Suprapubic skin (tissue), 4 donors: ENCODE data around the gene CYSLTR2. TPM values are rescaled to one million over a fixed set of nuclear protein-coding genes. Genes with fewer than 3 reads are reported as not detected.
"Not testable (repeated sequence)": the region's sequence is repeated elsewhere in the genome, so short reads cannot be mapped to it uniquely, and the experiment has no call there.

ENCODE experiments used
- DNase-seq, 2 donors: peaks; one replicate each; pipeline ENCODE4 v3.0.0-alpha.2; 2019; ENCODE audit warnings: low spot score in 2 of 2
- H3K27ac ChIP-seq: fragments of 200-600 bp; sonication (generic); one replicate; pipeline ENCODE4 v1.5.1; 2019
- H3K27me3 ChIP-seq: fragments of 200-600 bp; sonication (generic); one replicate; pipeline ENCODE4 v1.5.1; 2019
- H3K36me3 ChIP-seq: fragments of 200-600 bp; sonication (generic); one replicate; pipeline ENCODE4 v1.5.1; 2019
- H3K4me1 ChIP-seq: fragments of 200-600 bp; sonication (generic); one replicate; pipeline ENCODE4 v1.5.1; 2019
- H3K4me3 ChIP-seq: fragments of 200-600 bp; sonication (generic); one replicate; pipeline ENCODE4 v1.5.1; 2019; ENCODE audit warnings: mild to moderate bottlenecking
- H3K9me3 ChIP-seq: fragments of 200-600 bp; sonication (generic); one replicate; pipeline ENCODE4 v1.5.1; 2019
- CTCF ChIP-seq, 2 donors: fragments of 200-600 bp in 1 of 2; fragments of 450-650 bp in 1 of 2; sonication (generic) in 1 of 2; IDR thresholded peaks; one replicate each; pipeline ENCODE4 v1.5.1; 2016 to 2019; ENCODE audit warnings: antibody characterized with exemption in 2 of 2, mild to moderate bottlenecking in 1 of 2, moderate library complexity in 1 of 2
- EP300 ChIP-seq: sonication (generic); formaldehyde crosslinking; IDR thresholded peaks from one replicate; pipeline ENCODE4 v1.6.1; 2017; ENCODE audit warnings: antibody characterized with exemption
- POLR2A ChIP-seq, 2 donors: fragments of 450-650 bp; IDR thresholded peaks; one replicate each; pipeline ENCODE4 v1.6.1; 2017; ENCODE audit warnings: antibody characterized with exemption in 2 of 2, mild to moderate bottlenecking in 2 of 2, moderate library complexity in 2 of 2
- POLR2AphosphoS5 ChIP-seq, 3 donors: sonication (generic); formaldehyde crosslinking; IDR thresholded peaks; one replicate each; pipeline ENCODE4 v1.6.1; 2017; ENCODE audit warnings: antibody characterized with exemption in 3 of 3
- WGBS: methylation state at CpG from one replicate; pipeline ENCODE4 v1.1.5; 2018; 5-methylcytosine and 5-hydroxymethylcytosine counted together
- total RNA-seq, 4 donors: library from RNA; depleted of rRNA; stranded (reverse); fragments of >200 nt; gene quantifications; one replicate each; pipeline ENCODE4 v1.1.0, GENCODE V29; 2016

Gene CYSLTR2
- total RNA-seq, 4 donors from 2014 or later: 0.93 to 2.2 (median 1.7) TPM

DNA sequence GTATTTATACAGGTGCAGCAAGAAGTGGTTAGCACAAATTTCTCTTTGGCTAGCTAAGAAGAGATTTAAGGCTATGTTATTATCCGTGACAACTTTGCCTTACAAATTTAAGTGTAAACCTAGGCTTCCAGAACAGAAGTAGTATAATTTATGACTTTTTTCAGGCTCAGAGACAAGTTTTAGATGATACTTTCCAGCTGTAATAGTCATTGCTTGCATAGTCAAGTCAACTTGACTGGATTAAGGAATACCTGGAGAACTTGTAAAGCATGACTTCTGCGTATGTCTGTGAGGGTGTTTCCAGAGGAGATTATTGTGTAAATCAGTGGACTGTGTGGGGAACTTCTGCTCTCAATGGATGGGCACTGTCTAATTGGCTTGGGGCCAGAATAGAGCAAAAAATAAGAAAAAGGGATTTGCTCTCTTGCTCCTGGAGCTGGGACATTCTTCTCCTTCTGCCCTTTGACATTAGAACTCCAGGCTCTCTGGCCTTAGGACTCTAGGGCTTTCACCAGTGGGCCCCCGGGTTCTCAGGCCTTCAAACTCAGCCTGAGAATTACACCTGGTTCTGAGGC lies 33.0 kb downstream of the CYSLTR2 start:
- Histone ChIP-seq H3K27ac (no peak overlapping the region), H3K27me3 (no peaks in the 10 kb centered on the region), H3K9me3 (no peaks in the 10 kb centered on the region), H3K36me3 (no peaks in the 10 kb centered on the region), H3K4me3 (no peak overlapping the region), H3K4me1 (no peaks in the 10 kb centered on the region)
- no peak for TF ChIP-seq EP300
- no peak for TF ChIP-seq POLR2AphosphoS5 (IDR thresholded peaks at IDR 0.05)
- 66% methylated on average over 3 of the region's 3 CpGs for WGBS
- no peak for DNase-seq

GRCh38 chr13:48687249-48687648 lies 33.5 kb downstream of the CYSLTR2 start:
- WGBS: 97% methylated on average over 3 of the region's 3 CpGs
- TF ChIP-seq EP300: no peak
- no peak for TF ChIP-seq CTCF (IDR thresholded peaks at IDR 0.05)
- TF ChIP-seq POLR2AphosphoS5 (IDR thresholded peaks at IDR 0.05): no peak
- TF ChIP-seq POLR2A (IDR thresholded peaks at IDR 0.05): no peak
- H3K27ac ChIP-seq: no peak overlapping the region
- H3K4me3 ChIP-seq: no peak overlapping the region
- no peaks in the 10 kb centered on the region for H3K36me3 ChIP-seq
- no peaks in the 10 kb centered on the region for H3K9me3 ChIP-seq
- H3K27me3 ChIP-seq: no peaks in the 10 kb centered on the region
- DNase-seq: no peak
- no peaks in the 10 kb centered on the region for H3K4me1 ChIP-seq

GRCh38 chr13:48693998-48694397 lies 40.3 kb downstream of the CYSLTR2 start:
- 80% methylated on average over 3 of the region's 3 CpGs for WGBS
- H3K4me1 ChIP-seq: no peaks in the 10 kb centered on the region
- no peak for DNase-seq
- H3K27me3 ChIP-seq: no peaks in the 10 kb centered on the region
- no peak overlapping the region for H3K4me3 ChIP-seq
- no peaks in the 10 kb centered on the region for H3K9me3 ChIP-seq
- H3K36me3 ChIP-seq: no peaks in the 10 kb centered on the region
- no peak overlapping the region for H3K27ac ChIP-seq
- no peak for TF ChIP-seq POLR2A (IDR thresholded peaks at IDR 0.05)
- no peak for TF ChIP-seq EP300
- TF ChIP-seq CTCF (IDR thresholded peaks at IDR 0.05): no peak
- no peak for TF ChIP-seq POLR2AphosphoS5 (IDR thresholded peaks at IDR 0.05)

GRCh38 chr13:48695776-48696175 lies 42.0 kb downstream of the CYSLTR2 start:
- Histone ChIP-seq H3K27me3 (no peaks in the 10 kb centered on the region), H3K36me3 (no peaks in the 10 kb centered on the region), H3K4me3 (no peak overlapping the region), H3K27ac (no peak overlapping the region), H3K9me3 (no peaks in the 10 kb centered on the region), H3K4me1 (no peaks in the 10 kb centered on the region)
- TF ChIP-seq POLR2A (IDR thresholded peaks at IDR 0.05): no peak
- DNase-seq: no peak
- 67% methylated on average over 2 of the region's 2 CpGs for WGBS

GRCh38 chr13:48696676-48697075 lies 42.9 kb downstream of the CYSLTR2 start:
- not testable (repeated sequence) for DNase-seq, H3K27ac ChIP-seq, H3K36me3 ChIP-seq, H3K9me3 ChIP-seq, H3K4me3 ChIP-seq, H3K4me1 ChIP-seq, H3K27me3 ChIP-seq
- 94% methylated on average over 11 of the region's 12 CpGs for WGBS

DNA sequence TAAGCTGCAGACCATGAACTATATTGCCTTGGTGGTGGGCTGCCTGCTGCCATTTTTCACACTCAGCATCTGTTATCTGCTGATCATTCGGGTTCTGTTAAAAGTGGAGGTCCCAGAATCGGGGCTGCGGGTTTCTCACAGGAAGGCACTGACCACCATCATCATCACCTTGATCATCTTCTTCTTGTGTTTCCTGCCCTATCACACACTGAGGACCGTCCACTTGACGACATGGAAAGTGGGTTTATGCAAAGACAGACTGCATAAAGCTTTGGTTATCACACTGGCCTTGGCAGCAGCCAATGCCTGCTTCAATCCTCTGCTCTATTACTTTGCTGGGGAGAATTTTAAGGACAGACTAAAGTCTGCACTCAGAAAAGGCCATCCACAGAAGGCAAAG lies 53.7 kb downstream of the CYSLTR2 start:
- Histone ChIP-seq H3K4me1 (no peaks in the 10 kb centered on the region), H3K9me3 (no peaks in the 10 kb centered on the region), H3K4me3 (no peak overlapping the region), H3K27me3 (peaks cover 4% of the 10 kb centered on the region), H3K36me3 (no peaks in the 10 kb centered on the region), H3K27ac (no peak overlapping the region)
- TF ChIP-seq EP300 (no peak), POLR2A (IDR thresholded peaks at IDR 0.05) (no peak), CTCF (IDR thresholded peaks at IDR 0.05) (no peak)
- 92% methylated on average over 5 of the region's 5 CpGs for WGBS
- no peak for DNase-seq

DNA sequence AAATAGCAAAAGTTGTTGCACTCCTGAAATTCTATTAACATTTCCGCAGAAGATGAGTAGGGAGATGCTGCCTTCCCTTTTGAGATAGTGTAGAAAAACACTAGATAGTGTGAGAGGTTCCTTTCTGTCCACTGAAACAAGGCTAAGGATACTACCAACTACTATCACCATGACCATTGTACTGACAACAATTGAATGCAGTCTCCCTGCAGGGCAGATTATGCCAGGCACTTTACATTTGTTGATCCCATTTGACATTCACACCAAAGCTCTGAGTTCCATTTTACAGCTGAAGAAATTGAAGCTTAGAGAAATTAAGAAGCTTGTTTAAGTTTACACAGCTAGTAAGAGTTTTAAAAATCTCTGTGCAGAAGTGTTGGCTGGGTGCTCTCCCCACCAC lies 55.0 kb downstream of the CYSLTR2 start:
- DNase-seq: no peak
- Histone ChIP-seq H3K4me1 (no peaks in the 10 kb centered on the region), H3K27ac (no peak overlapping the region), H3K9me3 (no peaks in the 10 kb centered on the region), H3K27me3 (peaks cover 4% of the 10 kb centered on the region), H3K36me3 (no peaks in the 10 kb centered on the region), H3K4me3 (no peak overlapping the region)
- WGBS: 88% methylated on average over 1 of the region's 1 CpG
- TF ChIP-seq CTCF (IDR thresholded peaks at IDR 0.05): no peak
- TF ChIP-seq POLR2AphosphoS5 (IDR thresholded peaks at IDR 0.05): no peak
- no peak for TF ChIP-seq POLR2A (IDR thresholded peaks at IDR 0.05)
- TF ChIP-seq EP300: no peak
